SK-N-SH treated with all-trans-retinoic acid at 6 μM for 48 hours (cell line): ENCODE measurements around the gene SCN8A.

Source experiments
- ATAC-seq: fragments of 200-7000 bp; cut with Tn5 transposase; 3 replicates; pipeline ENCODE4 v1.9.1; 2020; ENCODE audit warnings: mild to moderate bottlenecking, moderate library complexity
- ARNTL ChIP-seq: fragments of 450-650 bp; formaldehyde crosslinking; IDR thresholded peaks from 2 replicates; pipeline ENCODE4 v1.5.0; 2020; ENCODE audit warnings: low read depth, mild to moderate bottlenecking, moderate library complexity, borderline replicate concordance
- BACH2 ChIP-seq: fragments of 250-450 bp; sonication (Bioruptor Pico); IDR thresholded peaks from 2 replicates; pipeline ENCODE4 v1.9.0; 2021; ENCODE audit warnings: mild to moderate bottlenecking, borderline replicate concordance
- CSDC2 ChIP-seq: fragments of 250-450 bp; sonication (Bioruptor Pico); IDR thresholded peaks from 2 replicates; pipeline ENCODE4 v1.5.0; 2020; ENCODE audit warnings: mild to moderate bottlenecking, moderate library complexity
- ESRRG ChIP-seq: fragments of 250-450 bp; sonication (Bioruptor Pico); IDR thresholded peaks from 2 replicates; pipeline ENCODE4 v1.6.1; 2021; ENCODE audit warnings: mild to moderate bottlenecking
- GLIS3 ChIP-seq: fragments of 250-450 bp; sonication (Bioruptor Pico); IDR thresholded peaks from 2 replicates; pipeline ENCODE4 v1.5.0; 2020; ENCODE audit warnings: mild to moderate bottlenecking, moderate library complexity
- ISL1 ChIP-seq: fragments of 250-450 bp; sonication (Bioruptor Pico); IDR thresholded peaks from 2 replicates; pipeline ENCODE4 v2.1.2; 2022; ENCODE audit warnings: mild to moderate bottlenecking, moderate library complexity
- SNAI2 ChIP-seq: fragments of 250-450 bp; sonication (Bioruptor Pico); IDR thresholded peaks from 2 replicates; pipeline ENCODE4 v1.5.0; 2020; ENCODE audit warnings: mild to moderate bottlenecking, moderate library complexity
- TOX ChIP-seq: fragments of 250-450 bp; sonication (Bioruptor Pico); IDR thresholded peaks from 2 replicates; pipeline ENCODE4 v1.8.0; 2021; ENCODE audit warnings: mild to moderate bottlenecking, moderate library complexity, borderline replicate concordance
- ZC3H10 ChIP-seq: fragments of 250-450 bp; sonication (Bioruptor Pico); IDR thresholded peaks from 2 replicates; pipeline ENCODE4 v1.5.1; 2021; ENCODE audit warnings: mild to moderate bottlenecking, moderate library complexity
- ZFP3 ChIP-seq: fragments of 250-450 bp; sonication (Bioruptor Pico); IDR thresholded peaks from 2 replicates; pipeline ENCODE4 v1.5.0; 2020; ENCODE audit warnings: mild to moderate bottlenecking, moderate library complexity
- ZFP30 ChIP-seq: fragments of 450-650 bp; formaldehyde crosslinking; IDR thresholded peaks from 2 replicates; pipeline ENCODE4 v1.5.0; 2022; ENCODE audit warnings: mild to moderate bottlenecking, moderate library complexity
- ZNF565 ChIP-seq: fragments of 450-650 bp; formaldehyde crosslinking; conservative IDR thresholded peaks from 2 replicates; pipeline ENCODE4 v1.5.0; 2020; ENCODE audit warnings: low read depth, mild to moderate bottlenecking, moderate library complexity
- ZNF70 ChIP-seq: fragments of 450-650 bp; formaldehyde crosslinking; IDR thresholded peaks from 2 replicates; pipeline ENCODE4 v1.5.0; 2020; ENCODE audit warnings: mild to moderate bottlenecking, moderate library complexity
- ZNF8 ChIP-seq: fragments of 450-650 bp; formaldehyde crosslinking; IDR thresholded peaks from 2 replicates; pipeline ENCODE4 v1.5.0; 2020; ENCODE audit warnings: mild to moderate bottlenecking, moderate library complexity
- TF ChIP-seq, protein P1 (sequence below): fragments of 250-450 bp; sonication (Bioruptor Pico); IDR thresholded peaks from 2 replicates; pipeline ENCODE4 v1.5.1; 2020; ENCODE audit warnings: low read depth, mild to moderate bottlenecking, moderate library complexity
- TF ChIP-seq, protein P2 (sequence below): fragments of 250-450 bp; sonication (Bioruptor Pico); IDR thresholded peaks from 2 replicates; pipeline ENCODE4 v1.5.1; 2021; ENCODE audit warnings: mild to moderate bottlenecking, moderate library complexity
- TF ChIP-seq, protein P3 (sequence below): fragments of 250-450 bp; sonication (Bioruptor Pico); IDR thresholded peaks from 2 replicates; pipeline ENCODE4 v1.8.0; 2020; ENCODE audit warnings: mild to moderate bottlenecking, moderate library complexity, borderline replicate concordance
- TF ChIP-seq, protein P4 (sequence below): fragments of 250-450 bp; sonication (Bioruptor Pico); IDR thresholded peaks from 2 replicates; pipeline ENCODE4 v1.5.0; 2020; ENCODE audit warnings: mild to moderate bottlenecking, moderate library complexity

The SCN8A gene

GRCh38 chr12:51818566-51819300, 227.7 kb downstream of the SCN8A start:
- TF ChIP-seq TOX (CRISPR knock-in tag) (no peak), CSDC2 (CRISPR knock-in tag) (no peak), SNAI2 (CRISPR knock-in tag) (no peak), ZFP3 (CRISPR knock-in tag) (0 out of 2 replicates have a peak, but pooled peaks have one; percentile 38), GLIS3 (no peak)
- TF ChIP-seq, protein P1, sequence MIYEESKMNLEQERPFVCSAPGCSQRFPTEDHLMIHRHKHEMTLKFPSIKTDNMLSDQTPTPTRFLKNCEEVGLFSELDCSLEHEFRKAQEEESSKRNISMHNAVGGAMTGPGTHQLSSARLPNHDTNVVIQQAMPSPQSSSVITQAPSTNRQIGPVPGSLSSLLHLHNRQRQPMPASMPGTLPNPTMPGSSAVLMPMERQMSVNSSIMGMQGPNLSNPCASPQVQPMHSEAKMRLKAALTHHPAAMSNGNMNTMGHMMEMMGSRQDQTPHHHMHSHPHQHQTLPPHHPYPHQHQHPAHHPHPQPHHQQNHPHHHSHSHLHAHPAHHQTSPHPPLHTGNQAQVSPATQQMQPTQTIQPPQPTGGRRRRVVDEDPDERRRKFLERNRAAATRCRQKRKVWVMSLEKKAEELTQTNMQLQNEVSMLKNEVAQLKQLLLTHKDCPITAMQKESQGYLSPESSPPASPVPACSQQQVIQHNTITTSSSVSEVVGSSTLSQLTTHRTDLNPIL (CRISPR knock-in tag), result no peak
- TF ChIP-seq, protein P2, sequence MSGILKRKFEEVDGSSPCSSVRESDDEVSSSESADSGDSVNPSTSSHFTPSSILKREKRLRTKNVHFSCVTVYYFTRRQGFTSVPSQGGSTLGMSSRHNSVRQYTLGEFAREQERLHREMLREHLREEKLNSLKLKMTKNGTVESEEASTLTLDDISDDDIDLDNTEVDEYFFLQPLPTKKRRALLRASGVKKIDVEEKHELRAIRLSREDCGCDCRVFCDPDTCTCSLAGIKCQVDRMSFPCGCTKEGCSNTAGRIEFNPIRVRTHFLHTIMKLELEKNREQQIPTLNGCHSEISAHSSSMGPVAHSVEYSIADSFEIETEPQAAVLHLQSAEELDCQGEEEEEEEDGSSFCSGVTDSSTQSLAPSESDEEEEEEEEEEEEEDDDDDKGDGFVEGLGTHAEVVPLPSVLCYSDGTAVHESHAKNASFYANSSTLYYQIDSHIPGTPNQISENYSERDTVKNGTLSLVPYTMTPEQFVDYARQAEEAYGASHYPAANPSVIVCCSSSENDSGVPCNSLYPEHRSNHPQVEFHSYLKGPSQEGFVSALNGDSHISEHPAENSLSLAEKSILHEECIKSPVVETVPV (CRISPR knock-in tag), result no peak
- ATAC-seq, result peak; percentile 60

GRCh38 chr12:51819736-51820525, 228.9 kb downstream of the SCN8A start:
- TF ChIP-seq ISL1 (CRISPR knock-in tag) (no peak), ARNTL (CRISPR knock-in tag) (no peak), ZNF565 (CRISPR knock-in tag) (no peak)
- TF ChIP-seq, protein P3, sequence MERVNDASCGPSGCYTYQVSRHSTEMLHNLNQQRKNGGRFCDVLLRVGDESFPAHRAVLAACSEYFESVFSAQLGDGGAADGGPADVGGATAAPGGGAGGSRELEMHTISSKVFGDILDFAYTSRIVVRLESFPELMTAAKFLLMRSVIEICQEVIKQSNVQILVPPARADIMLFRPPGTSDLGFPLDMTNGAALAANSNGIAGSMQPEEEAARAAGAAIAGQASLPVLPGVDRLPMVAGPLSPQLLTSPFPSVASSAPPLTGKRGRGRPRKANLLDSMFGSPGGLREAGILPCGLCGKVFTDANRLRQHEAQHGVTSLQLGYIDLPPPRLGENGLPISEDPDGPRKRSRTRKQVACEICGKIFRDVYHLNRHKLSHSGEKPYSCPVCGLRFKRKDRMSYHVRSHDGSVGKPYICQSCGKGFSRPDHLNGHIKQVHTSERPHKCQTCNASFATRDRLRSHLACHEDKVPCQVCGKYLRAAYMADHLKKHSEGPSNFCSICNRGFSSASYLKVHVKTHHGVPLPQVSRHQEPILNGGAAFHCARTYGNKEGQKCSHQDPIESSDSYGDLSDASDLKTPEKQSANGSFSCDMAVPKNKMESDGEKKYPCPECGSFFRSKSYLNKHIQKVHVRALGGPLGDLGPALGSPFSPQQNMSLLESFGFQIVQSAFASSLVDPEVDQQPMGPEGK (CRISPR knock-in tag), result no peak

GRCh38 chr12:51820526-51821439, 229.8 kb downstream of the SCN8A start:
- TF ChIP-seq ZFP30 (CRISPR knock-in tag) (no peak), ZC3H10 (CRISPR knock-in tag) (no peak), BACH2 (no peak), ZNF70 (CRISPR knock-in tag) (no peak), ESRRG (CRISPR knock-in tag) (no peak), TOX (CRISPR knock-in tag) (no peak), CSDC2 (CRISPR knock-in tag) (no peak), ARNTL (CRISPR knock-in tag) (no peak), SNAI2 (CRISPR knock-in tag) (no peak; the same call in 1 of the 2 replicates), ZFP3 (CRISPR knock-in tag) (no peak), ZNF8 (CRISPR knock-in tag) (no peak), ZNF565 (CRISPR knock-in tag) (no peak), ISL1 (CRISPR knock-in tag) (no peak)
- TF ChIP-seq, protein P4, sequence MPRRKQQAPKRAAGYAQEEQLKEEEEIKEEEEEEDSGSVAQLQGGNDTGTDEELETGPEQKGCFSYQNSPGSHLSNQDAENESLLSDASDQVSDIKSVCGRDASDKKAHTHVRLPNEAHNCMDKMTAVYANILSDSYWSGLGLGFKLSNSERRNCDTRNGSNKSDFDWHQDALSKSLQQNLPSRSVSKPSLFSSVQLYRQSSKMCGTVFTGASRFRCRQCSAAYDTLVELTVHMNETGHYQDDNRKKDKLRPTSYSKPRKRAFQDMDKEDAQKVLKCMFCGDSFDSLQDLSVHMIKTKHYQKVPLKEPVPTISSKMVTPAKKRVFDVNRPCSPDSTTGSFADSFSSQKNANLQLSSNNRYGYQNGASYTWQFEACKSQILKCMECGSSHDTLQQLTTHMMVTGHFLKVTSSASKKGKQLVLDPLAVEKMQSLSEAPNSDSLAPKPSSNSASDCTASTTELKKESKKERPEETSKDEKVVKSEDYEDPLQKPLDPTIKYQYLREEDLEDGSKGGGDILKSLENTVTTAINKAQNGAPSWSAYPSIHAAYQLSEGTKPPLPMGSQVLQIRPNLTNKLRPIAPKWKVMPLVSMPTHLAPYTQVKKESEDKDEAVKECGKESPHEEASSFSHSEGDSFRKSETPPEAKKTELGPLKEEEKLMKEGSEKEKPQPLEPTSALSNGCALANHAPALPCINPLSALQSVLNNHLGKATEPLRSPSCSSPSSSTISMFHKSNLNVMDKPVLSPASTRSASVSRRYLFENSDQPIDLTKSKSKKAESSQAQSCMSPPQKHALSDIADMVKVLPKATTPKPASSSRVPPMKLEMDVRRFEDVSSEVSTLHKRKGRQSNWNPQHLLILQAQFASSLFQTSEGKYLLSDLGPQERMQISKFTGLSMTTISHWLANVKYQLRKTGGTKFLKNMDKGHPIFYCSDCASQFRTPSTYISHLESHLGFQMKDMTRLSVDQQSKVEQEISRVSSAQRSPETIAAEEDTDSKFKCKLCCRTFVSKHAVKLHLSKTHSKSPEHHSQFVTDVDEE (CRISPR knock-in tag), result no peak
- TF ChIP-seq, protein P3 (CRISPR knock-in tag), result no peak
- ATAC-seq, result peak; percentile 71

More at GRCh38 chr12:51819736-51820525, 228.9 kb downstream of the SCN8A start:
- ATAC-seq, result peak; percentile 29
